SK-N-SH (cell line): Measurements from ENCODE around the gene TCP11L2.

ENCODE experiments used
- EP300 ChIP-seq, 2 experiments: IDR thresholded peaks; 2 replicates each; pipeline versions ENCODE4 v1.4.0 to v1.6.1; 2012; ENCODE audit warnings: borderline replicate concordance in 1 of 2, low read depth in 1 of 2, low read length in 1 of 2
- FOXJ3 ChIP-seq: sonication (generic); formaldehyde crosslinking; IDR thresholded peaks from 2 replicates; pipeline ENCODE4 v1.5.1; 2020; ENCODE audit warnings: mild to moderate bottlenecking, missing genetic modification reagents
- FOXM1 ChIP-seq: IDR thresholded peaks from 2 replicates; pipeline ENCODE4 v1.4.0; 2012; ENCODE audit warnings: low read depth, mild to moderate bottlenecking
- POLR2AphosphoS5 ChIP-seq: IDR thresholded peaks from 2 replicates; pipeline ENCODE4 v1.6.1; 2012; ENCODE audit warnings: low read depth, low read length
- REST ChIP-seq: IDR thresholded peaks from 2 replicates; pipeline ENCODE4 v1.6.1; 2012; ENCODE audit warnings: mild to moderate bottlenecking, low read depth, low read length, moderate library complexity
- SIN3A ChIP-seq: IDR thresholded peaks from 2 replicates; pipeline ENCODE4 v1.6.1; 2012; ENCODE audit warnings: low read depth, mild to moderate bottlenecking, low read length, moderate library complexity, borderline replicate concordance
- SMC3 ChIP-seq: IDR thresholded peaks from 2 replicates; pipeline ENCODE4 v1.6.1; 2012; ENCODE audit warnings: low read depth, low read length, improper control_type of control experiment
- TAF1 ChIP-seq: IDR thresholded peaks from 2 replicates; pipeline ENCODE4 v1.6.1; 2012; ENCODE audit warnings: low read depth, mild to moderate bottlenecking, low read length, moderate library complexity, borderline replicate concordance
- USF1 ChIP-seq: IDR thresholded peaks from 2 replicates; pipeline ENCODE4 v1.4.0; 2012; ENCODE audit warnings: low read depth, borderline replicate concordance
- TF ChIP-seq, protein P1 (sequence below): fragments of 200-600 bp; sonication (generic); IDR thresholded peaks from 2 replicates; pipeline ENCODE4 v1.6.1; 2017; ENCODE audit warnings: antibody characterized with exemption, mild to moderate bottlenecking, moderate library complexity

DNA sequence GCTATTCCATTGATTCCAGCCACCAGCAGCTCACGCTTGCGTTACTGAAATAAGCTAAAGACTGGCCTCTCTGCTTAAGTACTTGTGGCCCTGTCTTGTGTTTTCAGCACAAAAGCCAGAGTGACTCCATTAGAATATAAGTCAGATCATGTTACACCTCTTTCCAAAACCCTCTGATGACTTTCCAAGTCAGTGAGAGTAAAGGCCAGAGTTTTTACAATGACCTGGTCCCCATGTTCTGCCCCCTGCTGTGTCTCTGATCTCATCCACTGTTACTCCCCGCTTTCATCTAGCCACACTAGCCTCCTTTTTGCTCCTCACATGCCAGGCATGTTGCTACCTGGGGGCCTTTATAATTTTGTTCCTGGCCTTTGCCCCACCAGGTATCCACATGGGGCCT lies 47.8 kb upstream of the TCP11L2 start:
- TF ChIP-seq FOXM1 (no peak), POLR2AphosphoS5 (no peak), TAF1 (no peak), SMC3 (no peak), SIN3A (no peak), FOXJ3 (CRISPR knock-in tag) (no peak), EP300 (IDR thresholded peaks at IDR 0.05; ENCODE audit: borderline replicate concordance in 1 of 2, low read depth in 1 of 2, low read length in 1 of 2) (no peak), REST (no peak), USF1 (no peak)
- TF ChIP-seq, protein P1, sequence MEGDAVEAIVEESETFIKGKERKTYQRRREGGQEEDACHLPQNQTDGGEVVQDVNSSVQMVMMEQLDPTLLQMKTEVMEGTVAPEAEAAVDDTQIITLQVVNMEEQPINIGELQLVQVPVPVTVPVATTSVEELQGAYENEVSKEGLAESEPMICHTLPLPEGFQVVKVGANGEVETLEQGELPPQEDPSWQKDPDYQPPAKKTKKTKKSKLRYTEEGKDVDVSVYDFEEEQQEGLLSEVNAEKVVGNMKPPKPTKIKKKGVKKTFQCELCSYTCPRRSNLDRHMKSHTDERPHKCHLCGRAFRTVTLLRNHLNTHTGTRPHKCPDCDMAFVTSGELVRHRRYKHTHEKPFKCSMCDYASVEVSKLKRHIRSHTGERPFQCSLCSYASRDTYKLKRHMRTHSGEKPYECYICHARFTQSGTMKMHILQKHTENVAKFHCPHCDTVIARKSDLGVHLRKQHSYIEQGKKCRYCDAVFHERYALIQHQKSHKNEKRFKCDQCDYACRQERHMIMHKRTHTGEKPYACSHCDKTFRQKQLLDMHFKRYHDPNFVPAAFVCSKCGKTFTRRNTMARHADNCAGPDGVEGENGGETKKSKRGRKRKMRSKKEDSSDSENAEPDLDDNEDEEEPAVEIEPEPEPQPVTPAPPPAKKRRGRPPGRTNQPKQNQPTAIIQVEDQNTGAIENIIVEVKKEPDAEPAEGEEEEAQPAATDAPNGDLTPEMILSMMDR, result no peak
